ENCODE results near the gene KLK11. TPM values are rescaled to one million over a fixed set of nuclear protein-coding genes. Genes with fewer than 3 reads are reported as not detected.

The KLK11 gene
- total RNA-seq, 1 donor from 2014 or later = not detected

DNA sequence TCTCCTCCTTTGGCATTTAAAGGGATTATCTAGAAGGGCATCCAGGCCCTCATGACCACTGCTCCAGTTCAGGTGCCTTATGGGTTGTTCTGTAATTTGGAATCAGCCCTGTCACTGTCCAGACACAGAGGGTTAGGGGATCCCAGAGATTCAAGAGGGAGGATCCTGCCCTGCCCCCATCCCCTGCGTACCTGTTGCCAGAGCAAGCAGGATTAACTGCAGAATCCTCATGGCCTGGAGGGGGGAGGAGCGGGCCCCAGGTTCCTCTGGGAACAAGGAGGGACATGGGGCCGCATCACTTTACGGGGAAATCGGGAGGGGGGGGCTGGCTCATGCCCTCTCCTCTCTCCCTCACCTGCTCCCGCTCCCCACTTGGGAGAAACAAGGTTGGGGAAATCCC, 1.0 kb downstream of the KLK11 start:
- TF ChIP-seq, protein P1, sequence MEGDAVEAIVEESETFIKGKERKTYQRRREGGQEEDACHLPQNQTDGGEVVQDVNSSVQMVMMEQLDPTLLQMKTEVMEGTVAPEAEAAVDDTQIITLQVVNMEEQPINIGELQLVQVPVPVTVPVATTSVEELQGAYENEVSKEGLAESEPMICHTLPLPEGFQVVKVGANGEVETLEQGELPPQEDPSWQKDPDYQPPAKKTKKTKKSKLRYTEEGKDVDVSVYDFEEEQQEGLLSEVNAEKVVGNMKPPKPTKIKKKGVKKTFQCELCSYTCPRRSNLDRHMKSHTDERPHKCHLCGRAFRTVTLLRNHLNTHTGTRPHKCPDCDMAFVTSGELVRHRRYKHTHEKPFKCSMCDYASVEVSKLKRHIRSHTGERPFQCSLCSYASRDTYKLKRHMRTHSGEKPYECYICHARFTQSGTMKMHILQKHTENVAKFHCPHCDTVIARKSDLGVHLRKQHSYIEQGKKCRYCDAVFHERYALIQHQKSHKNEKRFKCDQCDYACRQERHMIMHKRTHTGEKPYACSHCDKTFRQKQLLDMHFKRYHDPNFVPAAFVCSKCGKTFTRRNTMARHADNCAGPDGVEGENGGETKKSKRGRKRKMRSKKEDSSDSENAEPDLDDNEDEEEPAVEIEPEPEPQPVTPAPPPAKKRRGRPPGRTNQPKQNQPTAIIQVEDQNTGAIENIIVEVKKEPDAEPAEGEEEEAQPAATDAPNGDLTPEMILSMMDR (IDR thresholded peaks at IDR 0.05; ENCODE audit: insufficient read depth, low read depth, low read length) = no peak
- TF ChIP-seq EZH2 (IDR thresholded peaks at IDR 0.05; ENCODE audit: insufficient read depth, low read length) = no peak
- no peak overlapping the region for H3K4me3 ChIP-seq (ENCODE audit: insufficient read depth, low read depth, low read length)
- no peak overlapping the region for H3K27ac Mint-ChIP-seq (ENCODE audit: unreplicated experiment)
- no peaks in the 10 kb centered on the region for H3K4me1 ChIP-seq (ENCODE audit: insufficient read depth, low read length)
- H3K4me3 Mint-ChIP-seq (ENCODE audit: unreplicated experiment) = no peak overlapping the region
- no peaks in the 10 kb centered on the region for H3K27me3 ChIP-seq (ENCODE audit: insufficient read depth, low read length)
- H4K20me1 ChIP-seq (ENCODE audit: insufficient read depth, low read length) = no peaks in the 10 kb centered on the region
- H3K9ac ChIP-seq (ENCODE audit: low read length) = no peak overlapping the region
- no peaks in the 10 kb centered on the region for H3K36me3 Mint-ChIP-seq (ENCODE audit: low read depth, unreplicated experiment)
- H3K9me3 Mint-ChIP-seq (ENCODE audit: unreplicated experiment) = no peaks in the 10 kb centered on the region
- peaks cover 59% of the 10 kb centered on the region for H3K27me3 Mint-ChIP-seq (ENCODE audit: low read depth, unreplicated experiment)
- H3K4me2 ChIP-seq (ENCODE audit: low read length) = no peak overlapping the region
- no peak overlapping the region for H2AFZ ChIP-seq (ENCODE audit: low read depth, low read length)
- H3K36me3 ChIP-seq (ENCODE audit: insufficient read depth, low read length) = no peaks in the 10 kb centered on the region
- no peak overlapping the region for H3K27ac ChIP-seq (ENCODE audit: low read depth, low read length)
- no peaks in the 10 kb centered on the region for H3K9me3 ChIP-seq (ENCODE audit: insufficient read depth, low read depth, low read length)
- no peak for DNase-seq (ENCODE audit: low read depth)
- no peaks in the 10 kb centered on the region for H3K4me1 Mint-ChIP-seq (ENCODE audit: low read depth, unreplicated experiment)
- FAIRE-seq = no peak
- H3K79me2 ChIP-seq (ENCODE audit: insufficient read depth, low read length) = no peaks in the 10 kb centered on the region

DNA sequence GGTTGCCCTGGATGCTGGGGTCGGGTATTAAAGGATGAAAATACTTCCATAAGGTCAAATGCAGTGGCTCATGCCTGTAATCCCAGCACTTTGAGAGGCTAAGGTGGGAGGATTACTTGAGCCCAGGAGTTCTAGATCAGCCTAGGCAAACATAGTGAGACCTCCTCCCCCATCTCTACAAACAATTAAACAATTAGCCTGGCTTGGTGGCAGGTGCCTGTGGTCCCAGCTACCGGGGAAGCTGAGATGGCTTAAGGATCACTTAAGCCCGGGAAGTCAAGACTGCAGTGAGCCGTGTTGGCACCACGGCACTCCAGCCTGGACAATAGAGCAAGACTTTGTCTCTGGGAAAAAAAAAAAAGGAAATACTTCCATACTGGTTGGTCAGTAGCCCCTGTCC, 1.5 kb downstream of the KLK11 start:
- Mint-ChIP-seq H3K36me3 (ENCODE audit: low read depth, unreplicated experiment) (no peaks in the 10 kb centered on the region), H3K9me3 (ENCODE audit: unreplicated experiment) (no peaks in the 10 kb centered on the region), H3K4me3 (ENCODE audit: unreplicated experiment) (no peak overlapping the region), H3K4me1 (ENCODE audit: low read depth, unreplicated experiment) (no peaks in the 10 kb centered on the region), H3K27me3 (ENCODE audit: low read depth, unreplicated experiment) (peaks cover 60% of the 10 kb centered on the region), H3K27ac (ENCODE audit: unreplicated experiment) (no peak overlapping the region)
- Histone ChIP-seq H3K36me3 (ENCODE audit: insufficient read depth, low read length) (no peaks in the 10 kb centered on the region), H3K4me2 (ENCODE audit: low read length) (no peak overlapping the region), H2AFZ (ENCODE audit: low read depth, low read length) (no peak overlapping the region), H3K4me1 (ENCODE audit: insufficient read depth, low read length) (no peaks in the 10 kb centered on the region), H4K20me1 (ENCODE audit: insufficient read depth, low read length) (no peaks in the 10 kb centered on the region), H3K27ac (ENCODE audit: low read depth, low read length) (no peak overlapping the region), H3K79me2 (ENCODE audit: insufficient read depth, low read length) (no peaks in the 10 kb centered on the region), H3K4me3 (ENCODE audit: insufficient read depth, low read depth, low read length) (no peak overlapping the region), H3K27me3 (ENCODE audit: insufficient read depth, low read length) (no peaks in the 10 kb centered on the region), H3K9ac (ENCODE audit: low read length) (no peak overlapping the region), H3K9me3 (ENCODE audit: insufficient read depth, low read depth, low read length) (no peaks in the 10 kb centered on the region)
- DNase-seq (ENCODE audit: low read depth) (no peak), FAIRE-seq (no peak)
- no peak for TF ChIP-seq EZH2 (IDR thresholded peaks at IDR 0.05; ENCODE audit: insufficient read depth, low read length)
- TF ChIP-seq, protein P1 (IDR thresholded peaks at IDR 0.05; ENCODE audit: insufficient read depth, low read depth, low read length) = no peak

DNA sequence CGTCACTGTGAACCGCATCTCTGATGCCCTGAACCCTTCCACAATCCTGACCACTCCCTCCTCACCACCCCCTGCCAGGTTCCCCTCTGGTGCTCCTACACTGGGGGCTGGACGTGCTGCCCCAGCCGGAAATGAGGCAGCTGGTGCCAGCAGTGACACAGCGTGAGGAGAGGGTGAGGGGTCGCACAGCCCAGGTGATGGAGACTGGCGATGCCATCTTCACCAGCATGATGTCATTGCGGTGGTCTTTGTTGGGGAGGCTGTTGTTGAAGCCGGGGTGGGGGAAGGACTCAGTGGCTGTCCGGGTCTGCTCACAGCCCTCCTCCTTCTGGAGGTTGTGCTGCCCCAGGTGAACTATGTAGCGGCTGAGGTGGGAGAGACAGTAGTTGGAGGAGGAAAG, 2.5 kb downstream of the KLK11 start:
- Histone ChIP-seq H3K9ac (ENCODE audit: low read length) (no peak overlapping the region), H3K27me3 (ENCODE audit: insufficient read depth, low read length) (no peaks in the 10 kb centered on the region), H3K4me1 (ENCODE audit: insufficient read depth, low read length) (no peaks in the 10 kb centered on the region), H3K79me2 (ENCODE audit: insufficient read depth, low read length) (no peaks in the 10 kb centered on the region), H3K4me3 (ENCODE audit: insufficient read depth, low read depth, low read length) (no peak overlapping the region), H3K27ac (ENCODE audit: low read depth, low read length) (no peak overlapping the region), H3K4me2 (ENCODE audit: low read length) (no peak overlapping the region), H3K9me3 (ENCODE audit: insufficient read depth, low read depth, low read length) (no peaks in the 10 kb centered on the region), H2AFZ (ENCODE audit: low read depth, low read length) (no peak overlapping the region), H3K36me3 (ENCODE audit: insufficient read depth, low read length) (no peaks in the 10 kb centered on the region), H4K20me1 (ENCODE audit: insufficient read depth, low read length) (no peaks in the 10 kb centered on the region)
- no peak overlapping the region for H3K4me3 Mint-ChIP-seq (ENCODE audit: unreplicated experiment)
- H3K4me1 Mint-ChIP-seq (ENCODE audit: low read depth, unreplicated experiment) = no peaks in the 10 kb centered on the region
- no peak overlapping the region for H3K27ac Mint-ChIP-seq (ENCODE audit: unreplicated experiment)
- H3K27me3 Mint-ChIP-seq (ENCODE audit: low read depth, unreplicated experiment) = peaks cover 57% of the 10 kb centered on the region
- no peaks in the 10 kb centered on the region for H3K36me3 Mint-ChIP-seq (ENCODE audit: low read depth, unreplicated experiment)
- FAIRE-seq = no peak
- TF ChIP-seq EZH2 (IDR thresholded peaks at IDR 0.05; ENCODE audit: insufficient read depth, low read length) = no peak
- TF ChIP-seq, protein P1 (IDR thresholded peaks at IDR 0.05; ENCODE audit: insufficient read depth, low read depth, low read length) = no peak
- DNase-seq (ENCODE audit: low read depth) = no peak
- H3K9me3 Mint-ChIP-seq (ENCODE audit: unreplicated experiment) = no peaks in the 10 kb centered on the region
